IMR-90 (cell line): ENCODE measurements around the gene DAPL1. TPM values are rescaled to one million over a fixed set of nuclear protein-coding genes. Genes with fewer than 3 reads are reported as not detected.

Source experiments
- ATAC-seq: fragments of 200-7000 bp; cut with Tn5 transposase; 2 replicates; pipeline ENCODE4 v1.9.1; 2020; ENCODE audit warnings: low read depth, mild to moderate bottlenecking, moderate library complexity
- BruUV-seq: library from RNA; stranded (reverse); fragments of 400-500 nt; replicated peaks from 2 replicates; lab custom pipeline; 2021; lab: Mats Ljungman, UMichigan
- CTCF ChIA-PET: fragments of 300-600 bp; formaldehyde crosslinking; extraction: SDS; loops from one replicate; lab custom pipeline; 2021; ENCODE audit warnings: antibody characterized with exemption; lab: Yijun Ruan, JAX
- POLR2A ChIA-PET: fragments of 300-600 bp; sonication (Branson Sonifier 250); formaldehyde crosslinking; loops from one replicate; lab custom pipeline; 2022; ENCODE audit warnings: antibody characterized with exemption; ENCODE audit not compliant: unreplicated experiment; lab: Charles Lee
- DNase-seq: peaks from one replicate; pipeline ENCODE4 v3.0.0; 2013
- H2AFZ ChIP-seq: replicated peaks from 2 replicates; pipeline ENCODE3; 2013; ENCODE audit warnings: low read length, mild to moderate bottlenecking; ENCODE audit not compliant: poor library complexity
- H2AK5ac ChIP-seq: 2 replicates; pipeline ENCODE4 v1.6.1; 2013; ENCODE audit warnings: low read depth, low read length, inconsistent platforms
- H2AK9ac ChIP-seq: replicated peaks from 2 replicates; pipeline ENCODE3; 2013; ENCODE audit warnings: mild to moderate bottlenecking, low read depth, low read length, moderate library complexity; ENCODE audit not compliant: poor library complexity
- H2BK120ac ChIP-seq: 2 replicates; pipeline ENCODE4 v1.6.1; 2013; ENCODE audit warnings: low read depth, low read length, inconsistent platforms
- H2BK15ac ChIP-seq: 3 replicates; pipeline ENCODE4 v1.6.1; 2013; ENCODE audit warnings: low read depth, low read length, inconsistent platforms
- H2BK20ac ChIP-seq: 2 replicates; pipeline ENCODE4 v1.6.1; 2013; ENCODE audit warnings: low read depth, mild to moderate bottlenecking, inconsistent platforms, low read length, moderate library complexity
- H2BK5ac ChIP-seq: 2 replicates; pipeline ENCODE4 v1.6.1; 2013; ENCODE audit warnings: mild to moderate bottlenecking, low read depth, low read length, inconsistent platforms; ENCODE audit not compliant: poor library complexity, severe bottlenecking
- H3K14ac ChIP-seq: replicated peaks from 2 replicates; pipeline ENCODE4 v1.6.1; 2013; ENCODE audit warnings: low read depth, low read length, inconsistent platforms
- H3K18ac ChIP-seq: 2 replicates; pipeline ENCODE4 v1.6.1; 2013; ENCODE audit warnings: low read depth, low read length, control low read depth
- H3K23ac ChIP-seq: 2 replicates; pipeline ENCODE4 v1.6.1; 2013; ENCODE audit warnings: low read depth, low read length, inconsistent platforms
- H3K27ac ChIP-seq: 2 replicates; pipeline ENCODE4 v1.5.1; 2013; ENCODE audit warnings: mild to moderate bottlenecking, control low read depth, low read length; ENCODE audit not compliant: insufficient read depth
- H3K27me3 ChIP-seq: 2 replicates; pipeline ENCODE4 v1.6.1; 2013; ENCODE audit warnings: low read length; ENCODE audit not compliant: control insufficient read depth, insufficient read depth
- H3K36me3 ChIP-seq: 2 replicates; pipeline ENCODE4 v1.6.1; 2013; ENCODE audit warnings: low read length, mixed read lengths; ENCODE audit not compliant: control insufficient read depth, insufficient read depth
- H3K4ac ChIP-seq: 2 replicates; pipeline ENCODE4 v1.6.1; 2013; ENCODE audit warnings: low read depth, low read length, inconsistent platforms
- H3K4me1 ChIP-seq: 2 replicates; pipeline ENCODE4 v1.6.1; 2013; ENCODE audit warnings: low read length, mixed read lengths; ENCODE audit not compliant: control insufficient read depth, insufficient read depth
- H3K4me2 ChIP-seq: 2 replicates; pipeline ENCODE4 v1.6.1; 2013; ENCODE audit warnings: low read depth, mild to moderate bottlenecking, control low read depth, low read length, moderate library complexity
- H3K4me3 ChIP-seq: 2 replicates; pipeline ENCODE4 v1.5.1; 2013; ENCODE audit warnings: low read depth, mild to moderate bottlenecking, control low read depth, low read length, moderate library complexity; ENCODE audit not compliant: insufficient read depth
- H3K56ac ChIP-seq: 2 replicates; pipeline ENCODE4 v1.6.1; 2013; ENCODE audit warnings: low read length, inconsistent platforms; ENCODE audit not compliant: insufficient read depth; ENCODE audit errors: extremely low read depth
- H3K79me1 ChIP-seq, 2 experiments: 2 replicates each; pipeline ENCODE4 v1.6.1; 2013; ENCODE audit warnings: low read length in 2 of 2, inconsistent platforms in 1 of 2, low read depth in 1 of 2
- H3K9ac ChIP-seq: 2 replicates; pipeline ENCODE4 v1.6.1; 2013; ENCODE audit warnings: low read depth, low read length, control low read depth
- H3K9me1 ChIP-seq: 2 replicates; pipeline ENCODE4 v1.6.1; 2013; ENCODE audit warnings: low read length, inconsistent platforms; ENCODE audit not compliant: insufficient read depth
- H3K9me3 ChIP-seq: 2 replicates; pipeline ENCODE4 v1.6.1; 2013; ENCODE audit warnings: low read length; ENCODE audit not compliant: control insufficient read depth, insufficient read depth
- H4K20me1 ChIP-seq: 2 replicates; pipeline ENCODE4 v1.6.1; 2013; ENCODE audit warnings: low read length, inconsistent platforms; ENCODE audit not compliant: insufficient read depth
- H4K5ac ChIP-seq: 2 replicates; pipeline ENCODE4 v1.6.1; 2013; ENCODE audit warnings: mild to moderate bottlenecking, low read depth, low read length, control low read depth
- H4K8ac ChIP-seq, 2 experiments: 2 replicates each; pipeline ENCODE4 v1.6.1; 2013; ENCODE audit warnings: low read depth in 2 of 2, low read length in 2 of 2, control low read depth in 1 of 2, inconsistent platforms in 1 of 2
- H4K91ac ChIP-seq: 2 replicates; pipeline ENCODE4 v1.6.1; 2013; ENCODE audit warnings: low read depth, low read length, inconsistent platforms; ENCODE audit not compliant: insufficient read depth
- CEBPB ChIP-seq: IDR thresholded peaks from 2 replicates; pipeline ENCODE4 v1.6.1; 2012; ENCODE audit warnings: low read depth, low read length, improper control_type of control experiment
- MAFK ChIP-seq: IDR thresholded peaks from 2 replicates; pipeline ENCODE4 v1.6.1; 2012; ENCODE audit warnings: low read depth, low read length, improper control_type of control experiment
- NFE2L2 ChIP-seq: fragments of 150-350 bp; IDR thresholded peaks from 2 replicates; pipeline ENCODE4 v1.6.1; 2016; ENCODE audit warnings: low read depth, mild to moderate bottlenecking, low read length
- SMC3 ChIP-seq: fragments of 150-350 bp; IDR thresholded peaks from 2 replicates; pipeline ENCODE4 v1.6.1; 2016; ENCODE audit warnings: low read depth, mild to moderate bottlenecking, antibody characterized with exemption, low read length, moderate library complexity
- WGBS, 2 experiments: methylation state at CpG; one replicate each; pipeline versions ENCODE4 v1.1.5 to v1.1.7; 2013; ENCODE audit warnings: missing lambda C conversion rate in 2 of 2; ENCODE audit not compliant: insufficient read length in 1 of 2; ENCODE audit errors: extremely low coverage in 2 of 2; 5-methylcytosine and 5-hydroxymethylcytosine counted together
- dilution Hi-C: fragments of 300-500 bp; cut with HindIII; formaldehyde crosslinking; loops from one replicate; pipeline ENCODE4 v1.14.3; 2018; ENCODE audit warnings: low sequenced_read_pairs; ENCODE audit not compliant: unreplicated experiment
- in situ Hi-C: fragments of 300-500 bp; cut with MboI; formaldehyde crosslinking; loops from 3 replicates; pipeline ENCODE4 v1.14.3; 2019; ENCODE audit warnings: low sequenced_read_pairs, inconsistent platforms, mixed read lengths
- intact Hi-C: fragments of 100-400 bp; cut with micrococcal nuclease; formaldehyde crosslinking; loops from 2 replicates; pipeline ENCODE4 v1.10.0; 2022
- polyA plus RNA-seq, 3 experiments: library from polyadenylated mRNA; depleted of rRNA; stranded (reverse); fragments of >200 nt; gene quantifications; 2 replicates each; pipeline ENCODE4 v1.2.3, GENCODE V29; 2012; ENCODE audit warnings: low replicate concordance in 1 of 3
- total RNA-seq: library from RNA; depleted of rRNA; stranded (reverse); fragments of >200 nt; gene quantifications from 2 replicates; pipeline ENCODE4 v1.2.3, GENCODE V29; 2012

DAPL1 gene
- total and polyA plus RNA-seq, 2 of the 4 experiments (the other 2 are of a cell fraction): not detected

DNA sequence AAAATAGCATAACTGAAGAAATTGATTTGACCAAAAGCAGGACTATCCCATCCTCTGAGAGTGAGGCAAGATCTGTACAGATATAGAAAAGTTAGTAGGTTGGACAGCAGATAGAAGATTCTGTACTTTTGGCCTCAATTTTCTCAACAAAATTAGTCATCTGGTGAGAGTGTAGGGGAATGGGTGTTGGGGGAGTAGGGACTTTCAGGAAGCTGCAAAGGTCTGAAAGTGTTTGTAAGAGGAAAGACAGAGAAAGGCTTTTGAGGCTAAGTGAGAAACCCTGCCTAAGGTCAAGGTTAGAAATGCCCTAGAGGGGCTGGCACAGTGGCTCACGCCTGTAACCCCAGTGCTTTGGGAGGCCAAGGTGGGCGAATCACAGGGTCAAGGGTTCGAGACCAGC is 40.3 kb downstream of the DAPL1 start:
- ChIA-PET CTCF (no interaction called here), POLR2A (no interaction called here)
- TF ChIP-seq SMC3 (no peak), NFE2L2 (no peak), MAFK (no peak), CEBPB (no peak)
- intact Hi-C loops: no loop called here
- no peak overlapping the region for H3K56ac ChIP-seq
- no peak overlapping the region for H2BK120ac ChIP-seq
- H4K8ac ChIP-seq: no peak overlapping the region
- H3K9me1 ChIP-seq: no peaks in the 10 kb centered on the region
- H3K4me3 ChIP-seq: no peak overlapping the region
- peak; percentile 27; the same call in 1 of the 2 replicates for ATAC-seq
- no peaks in the 10 kb centered on the region for H4K20me1 ChIP-seq
- H3K27ac ChIP-seq: no peak overlapping the region
- no peak overlapping the region for H3K18ac ChIP-seq
- no TSS peak for BruUV-seq
- no peak overlapping the region for H2AK9ac ChIP-seq
- no peak overlapping the region for H2AFZ ChIP-seq
- H3K23ac ChIP-seq: no peak overlapping the region
- H3K4ac ChIP-seq: no peak overlapping the region
- no peak overlapping the region for H4K91ac ChIP-seq
- H3K27me3 ChIP-seq: peaks cover 3% of the 10 kb centered on the region
- H3K4me1 ChIP-seq: no peaks in the 10 kb centered on the region
- no peaks in the 10 kb centered on the region for H3K9me3 ChIP-seq
- H2BK15ac ChIP-seq: no peak overlapping the region
- H3K4me2 ChIP-seq: no peak overlapping the region
- H3K36me3 ChIP-seq: no peaks in the 10 kb centered on the region
- no peak overlapping the region for H2BK20ac ChIP-seq
- H3K9ac ChIP-seq: no peak overlapping the region
- 83% methylated on average over 2 of the region's 3 CpGs; no CpG with 5 or more reads in 1 of the 2 experiments for WGBS, 2 experiments
- H4K5ac ChIP-seq: no peak overlapping the region
- no peak for DNase-seq
- H3K14ac ChIP-seq: no peak overlapping the region
- H3K79me1 ChIP-seq: no peaks in the 10 kb centered on the region
- no peak overlapping the region for H2BK5ac ChIP-seq
- dilution Hi-C loops: no loop called here
- in situ Hi-C loops: no loop called here
- H2AK5ac ChIP-seq: no peak overlapping the region
